ENCODE measurements around the gene RPS21. TPM values are rescaled to one million over a fixed set of nuclear protein-coding genes. Genes with fewer than 3 reads are reported as not detected.

Gene RPS21
- total and polyA plus RNA-seq, 9 of the 15 experiments (the other 6 are each of a cell fraction or from before 2014, with no cell fraction given) = 1,380 to 5,647 (median 3,091) TPM

GRCh38 chr20:62382306-62383198 is 4.4 kb upstream of the RPS21 start (continued):
- TF ChIP-seq CBX2 (IDR thresholded peaks at IDR 0.05; ENCODE audit: insufficient read depth, low read length, poor library complexity, severe bottlenecking) = no peak
- TF ChIP-seq NCOR1 (IDR thresholded peaks at IDR 0.05) = no peak
- no peak for TF ChIP-seq ZNF184 (CRISPR knock-in tag; IDR thresholded peaks at IDR 0.05)
- TF ChIP-seq CAMTA2 (CRISPR knock-in tag; conservative IDR thresholded peaks at IDR 0.05) = no peak
- TF ChIP-seq ZEB2 (IDR thresholded peaks at IDR 0.05) = no peak; the same call in 1 of the 2 replicates
- no peak for TF ChIP-seq RERE (CRISPR knock-in tag; IDR thresholded peaks at IDR 0.05; ENCODE audit: borderline replicate concordance)
- TF ChIP-seq ZNF431 (CRISPR knock-in tag; IDR thresholded peaks at IDR 0.05) = no peak
- TF ChIP-seq, protein P1, sequence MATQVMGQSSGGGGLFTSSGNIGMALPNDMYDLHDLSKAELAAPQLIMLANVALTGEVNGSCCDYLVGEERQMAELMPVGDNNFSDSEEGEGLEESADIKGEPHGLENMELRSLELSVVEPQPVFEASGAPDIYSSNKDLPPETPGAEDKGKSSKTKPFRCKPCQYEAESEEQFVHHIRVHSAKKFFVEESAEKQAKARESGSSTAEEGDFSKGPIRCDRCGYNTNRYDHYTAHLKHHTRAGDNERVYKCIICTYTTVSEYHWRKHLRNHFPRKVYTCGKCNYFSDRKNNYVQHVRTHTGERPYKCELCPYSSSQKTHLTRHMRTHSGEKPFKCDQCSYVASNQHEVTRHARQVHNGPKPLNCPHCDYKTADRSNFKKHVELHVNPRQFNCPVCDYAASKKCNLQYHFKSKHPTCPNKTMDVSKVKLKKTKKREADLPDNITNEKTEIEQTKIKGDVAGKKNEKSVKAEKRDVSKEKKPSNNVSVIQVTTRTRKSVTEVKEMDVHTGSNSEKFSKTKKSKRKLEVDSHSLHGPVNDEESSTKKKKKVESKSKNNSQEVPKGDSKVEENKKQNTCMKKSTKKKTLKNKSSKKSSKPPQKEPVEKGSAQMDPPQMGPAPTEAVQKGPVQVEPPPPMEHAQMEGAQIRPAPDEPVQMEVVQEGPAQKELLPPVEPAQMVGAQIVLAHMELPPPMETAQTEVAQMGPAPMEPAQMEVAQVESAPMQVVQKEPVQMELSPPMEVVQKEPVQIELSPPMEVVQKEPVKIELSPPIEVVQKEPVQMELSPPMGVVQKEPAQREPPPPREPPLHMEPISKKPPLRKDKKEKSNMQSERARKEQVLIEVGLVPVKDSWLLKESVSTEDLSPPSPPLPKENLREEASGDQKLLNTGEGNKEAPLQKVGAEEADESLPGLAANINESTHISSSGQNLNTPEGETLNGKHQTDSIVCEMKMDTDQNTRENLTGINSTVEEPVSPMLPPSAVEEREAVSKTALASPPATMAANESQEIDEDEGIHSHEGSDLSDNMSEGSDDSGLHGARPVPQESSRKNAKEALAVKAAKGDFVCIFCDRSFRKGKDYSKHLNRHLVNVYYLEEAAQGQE (IDR thresholded peaks at IDR 0.05; ENCODE audit: borderline replicate concordance) = peak; percentile 81
- TF ChIP-seq, protein P1 (CRISPR knock-in tag; IDR thresholded peaks at IDR 0.05; ENCODE audit: low read depth) = no peak
- no peak for TF ChIP-seq HCFC1 (IDR thresholded peaks at IDR 0.05; ENCODE audit: low read depth, low read length)
- no peak for TF ChIP-seq GATA2 (CRISPR knock-in tag; IDR thresholded peaks at IDR 0.05)
- TF ChIP-seq ZNF316 (IDR thresholded peaks at IDR 0.05) = no peak
- no peak for TF ChIP-seq XRCC3 (IDR thresholded peaks at IDR 0.05)
- no peak for TF ChIP-seq IRF2 (CRISPR knock-in tag; IDR thresholded peaks at IDR 0.05)
- no peak for TF ChIP-seq LARP7 (IDR thresholded peaks at IDR 0.05)
- TF ChIP-seq RAD21 (CRISPR knock-in tag; conservative IDR thresholded peaks at IDR 0.05 in 1 of 2, IDR thresholded peaks at IDR 0.05 in 1 of 2) = peak; percentile 66 to 89
